ELF-1 (cell line): ENCODE data around the gene CFB.
A peak's percentile ranks its signal among the peaks of the same experiment; 100 is the strongest.
"Not testable (repeated sequence)": the region's sequence is repeated elsewhere in the genome, so short reads cannot be mapped to it uniquely, and the experiment has no call there.

ENCODE experiments used
- DNase-seq: peaks from one replicate; pipeline ENCODE4 v3.0.0-alpha.2; 2016; ENCODE audit warnings: low read depth, low spot score

The CFB gene

DNA sequence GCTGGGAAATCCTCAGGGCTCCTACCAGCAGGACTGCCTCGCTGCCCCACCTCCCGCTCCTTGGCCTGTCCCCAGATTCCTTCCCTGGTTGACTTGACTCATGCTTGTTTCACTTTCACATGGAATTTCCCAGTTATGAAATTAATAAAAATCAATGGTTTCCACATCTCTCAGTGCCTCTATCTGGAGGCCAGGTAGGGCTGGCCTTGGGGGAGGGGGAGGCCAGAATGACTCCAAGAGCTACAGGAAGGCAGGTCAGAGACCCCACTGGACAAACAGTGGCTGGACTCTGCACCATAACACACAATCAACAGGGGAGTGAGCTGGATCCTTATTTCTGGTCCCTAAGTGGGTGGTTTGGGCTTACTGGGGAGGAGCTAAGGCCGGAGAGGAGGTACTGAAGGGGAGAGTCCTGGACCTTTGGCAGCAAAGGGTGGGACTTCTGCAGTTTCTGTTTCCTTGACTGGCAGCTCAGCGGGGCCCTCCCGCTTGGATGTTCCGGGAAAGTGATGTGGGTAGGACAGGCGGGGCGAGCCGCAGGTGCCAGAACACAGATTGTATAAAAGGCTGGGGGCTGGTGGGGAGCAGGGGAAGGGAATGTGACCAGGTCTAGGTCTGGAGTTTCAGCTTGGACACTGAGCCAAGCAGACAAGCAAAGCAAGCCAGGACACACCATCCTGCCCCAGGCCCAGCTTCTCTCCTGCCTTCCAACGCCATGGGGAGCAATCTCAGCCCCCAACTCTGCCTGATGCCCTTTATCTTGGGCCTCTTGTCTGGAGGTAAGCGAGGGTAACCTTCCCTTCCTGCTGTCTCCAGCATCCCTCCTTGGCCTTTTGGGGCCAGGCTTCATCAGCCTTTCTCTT lies at the start of gene CFB:
Gene CFB (plus strand): TSS at position 589 of the 863 bp plus-strand sequence. CDS start 127 bp downstream, at position 716.
- peak; percentile 68 for DNase-seq

GRCh38 chr6:31896493-31896855 lies 49.4 kb upstream of the CFB start:
- DNase-seq, result no peak

GRCh38 chr6:31896856-31897611 lies 48.9 kb upstream of the CFB start:
- DNase-seq, result no peak

DNA sequence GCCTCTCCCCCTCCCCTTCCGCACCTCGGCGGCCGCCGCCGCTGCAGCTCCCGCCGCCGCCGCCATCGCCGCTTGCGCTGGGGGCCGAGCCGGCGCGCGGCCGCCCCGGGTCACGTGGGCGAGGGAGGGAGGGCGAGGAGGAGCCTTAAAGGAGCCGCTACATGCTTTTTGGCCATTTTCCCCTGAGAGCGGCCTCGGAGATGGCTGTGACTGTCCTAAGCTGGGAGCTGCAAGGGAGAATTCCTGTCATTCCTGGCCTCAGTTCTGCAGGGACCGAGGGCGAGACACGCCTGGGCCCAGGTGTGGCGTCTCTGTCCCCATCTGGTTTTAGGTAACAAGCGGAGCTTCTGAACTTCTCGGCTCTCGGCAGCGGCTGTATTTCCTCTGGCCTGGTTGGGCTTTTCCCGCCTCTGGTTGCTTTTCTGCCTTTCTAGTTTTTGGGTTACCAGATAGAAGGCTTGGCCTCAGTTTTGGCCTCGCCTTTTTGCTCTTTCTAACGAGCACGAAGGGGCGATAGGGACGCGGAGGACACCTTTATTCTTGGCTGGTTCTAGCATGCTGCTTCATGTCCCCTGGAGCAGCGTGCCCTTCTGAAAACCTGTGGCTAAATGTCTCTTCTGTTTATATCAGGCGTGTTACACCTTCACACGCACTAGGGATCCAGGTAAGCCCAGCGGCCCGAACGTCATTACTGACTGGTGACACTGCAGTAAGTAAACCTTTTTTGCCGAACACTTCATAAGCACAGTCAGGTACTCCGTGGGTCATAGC lies 48.1 kb upstream of the CFB start, which contains the start of gene EHMT2:
Gene EHMT2 (minus strand): TSS at position 87 of the 771 bp plus-strand sequence. CDS start 21 bp downstream, at position 66.
- peak; percentile 89 for DNase-seq

DNA sequence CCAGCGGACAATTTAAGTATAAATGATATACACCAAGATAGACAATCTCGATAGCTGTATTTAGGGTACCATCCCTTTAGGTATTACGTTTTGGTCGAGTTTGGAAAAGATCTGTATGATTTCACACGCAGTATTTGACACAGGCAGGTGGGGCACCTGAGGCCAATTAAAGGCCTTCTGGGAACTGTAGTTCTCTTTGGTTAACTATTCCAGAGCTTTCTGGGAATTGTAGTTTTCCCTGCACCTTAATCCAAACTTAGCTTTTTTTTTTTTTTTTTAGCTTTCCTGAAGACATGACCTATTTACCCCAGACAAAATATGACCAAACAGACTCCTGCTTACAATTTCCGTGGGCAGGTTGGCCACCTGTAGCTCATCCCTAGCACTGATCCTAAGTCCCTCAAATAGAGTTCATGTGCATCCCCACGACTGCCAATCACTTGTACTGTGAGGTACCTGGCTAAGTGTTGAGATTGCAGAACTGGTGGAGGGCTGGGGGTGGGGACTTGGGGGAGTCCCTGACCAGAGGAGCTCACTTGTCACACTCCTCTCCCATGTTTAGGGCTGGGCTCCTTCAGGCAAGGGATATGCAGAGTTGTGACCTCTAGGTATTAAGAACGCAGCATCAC lies 47.4 kb upstream of the CFB start:
- peak; percentile 44 for DNase-seq

GRCh38 chr6:31899215-31899614 lies 46.7 kb upstream of the CFB start:
- DNase-seq, result no peak

DNA sequence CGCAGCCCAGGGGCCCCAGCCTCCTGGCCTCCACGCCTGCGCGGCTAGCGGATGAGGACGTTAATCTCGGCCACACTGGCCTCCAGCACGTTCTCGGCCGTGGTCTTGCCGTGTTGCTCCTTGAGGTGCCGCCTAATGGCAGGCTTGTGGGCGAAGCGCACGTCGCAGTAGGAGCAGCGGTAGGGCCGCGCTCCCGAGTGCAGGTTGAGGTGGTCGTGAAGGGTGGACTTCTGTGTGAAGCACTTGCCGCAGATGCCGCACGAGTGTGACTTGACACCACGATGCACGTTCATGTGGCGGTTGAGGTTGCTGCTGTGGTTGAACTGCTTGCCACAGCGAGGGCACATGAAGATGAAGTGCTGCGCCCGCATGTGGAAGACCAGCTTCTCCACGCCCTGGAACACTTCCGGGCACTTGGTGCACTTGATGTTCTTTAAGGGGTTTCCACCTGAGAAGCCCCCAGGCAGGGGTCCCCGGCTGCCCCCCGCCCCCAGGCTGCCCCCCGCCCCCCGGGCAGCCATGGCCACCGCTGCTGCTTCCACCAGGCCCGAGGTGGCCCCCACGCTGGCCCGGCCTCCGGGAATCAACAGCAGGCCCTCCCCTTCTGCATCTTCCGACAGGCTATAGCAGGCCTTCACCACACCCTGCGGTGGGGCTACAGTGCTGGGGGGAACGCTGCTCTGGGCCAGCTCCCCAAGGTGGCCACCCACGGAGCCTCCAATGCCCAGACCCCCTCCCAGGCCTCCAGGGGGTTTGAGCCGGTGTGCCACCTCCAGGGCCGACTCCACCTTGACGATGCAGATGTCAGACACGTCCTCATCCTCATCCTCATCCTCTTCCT lies 45.8 kb upstream of the CFB start:
- no peak for DNase-seq

GRCh38 chr6:31900917-31901414 lies 44.9 kb upstream of the CFB start:
- DNase-seq, result peak; percentile 58

DNA sequence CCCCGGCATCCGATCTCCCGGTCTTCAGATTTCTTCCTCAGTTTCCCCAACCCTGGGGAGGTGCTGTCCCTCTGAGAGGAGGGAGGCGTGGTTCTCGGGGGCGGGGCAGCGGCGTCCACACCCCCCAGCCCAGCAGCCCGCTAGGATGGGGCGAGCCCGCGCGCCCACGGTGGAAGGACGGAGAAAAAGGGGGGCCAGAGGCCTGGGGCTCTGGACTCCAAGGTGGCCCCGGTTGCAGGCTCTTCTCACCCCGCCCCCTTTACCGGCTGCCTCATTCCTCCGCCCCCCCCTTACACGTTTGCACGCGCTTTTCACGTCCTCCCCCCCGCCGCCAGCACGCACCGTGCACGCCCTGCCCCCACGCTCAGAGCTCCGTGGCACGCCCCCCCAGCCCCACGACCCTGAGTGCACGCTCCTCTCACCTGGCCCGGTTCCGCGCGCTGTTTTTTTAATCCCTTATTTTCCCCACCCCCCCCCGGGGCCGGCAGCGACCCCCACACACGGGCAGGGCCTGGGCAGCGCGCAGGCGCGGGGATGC lies 44.4 kb upstream of the CFB start:
- no peak for DNase-seq

DNA sequence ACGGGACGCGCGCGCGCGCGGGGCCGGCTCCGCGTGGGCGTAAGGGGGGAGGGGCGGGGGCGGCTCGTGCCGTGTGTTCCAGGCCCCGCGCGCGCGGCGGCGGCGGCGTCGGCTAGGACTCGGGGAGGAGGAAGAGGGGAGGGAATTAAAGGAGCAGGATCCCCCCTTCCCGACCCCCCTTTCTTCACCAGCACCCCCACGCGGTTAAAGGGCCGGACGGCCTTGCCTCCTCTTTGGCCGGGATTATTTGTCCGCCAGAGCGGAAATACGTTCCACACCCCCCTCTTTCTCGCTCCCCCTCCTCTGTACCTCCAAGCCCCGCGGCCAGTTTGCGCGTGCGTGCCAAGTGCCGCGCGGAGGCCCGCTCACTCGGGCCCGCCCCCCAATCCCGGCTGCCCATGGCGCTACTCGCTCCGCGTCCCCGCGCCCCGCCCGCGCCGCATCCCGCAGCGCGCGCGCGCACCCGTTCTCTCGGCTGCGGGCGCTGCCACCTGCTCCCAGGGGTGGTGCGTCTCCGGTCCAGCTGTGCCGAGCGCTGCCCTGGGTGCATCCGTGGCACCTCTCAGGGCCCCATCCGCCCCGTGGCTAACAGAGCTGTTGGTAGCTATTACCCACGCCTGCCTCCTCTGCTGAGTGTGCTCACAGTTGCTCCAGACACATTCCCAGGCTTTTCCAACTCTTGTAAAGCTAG lies 43.8 kb upstream of the CFB start, which contains the start of gene ZBTB12:
Gene ZBTB12 (minus strand): TSS at position 134 of the 691 bp plus-strand sequence. CDS start 781 bp downstream, outside the sequence.
- peak; percentile 84 for DNase-seq

- no peak for DNase-seq
Observed at GRCh38 chr6:31903957-31904356, 41.9 kb upstream of the CFB start.

DNA sequence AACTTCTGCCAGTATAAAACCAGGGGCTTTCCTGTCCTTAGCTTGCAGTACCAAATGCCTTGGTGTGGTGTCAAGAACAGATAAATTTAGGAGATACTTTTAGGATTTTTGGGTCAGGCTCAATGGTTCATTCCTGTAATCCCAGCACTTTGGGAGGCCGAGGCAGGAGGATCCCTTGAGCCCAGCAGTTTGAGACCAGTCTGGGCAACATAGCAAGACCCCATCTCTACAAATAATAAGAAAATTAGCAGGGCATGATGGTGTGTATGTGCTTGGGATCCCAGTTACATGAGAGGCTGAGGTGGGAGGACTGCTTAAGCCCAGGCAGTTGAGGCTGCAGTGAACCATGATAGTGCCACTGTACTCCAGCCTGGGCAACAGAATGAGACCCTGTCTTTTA lies 40.9 kb upstream of the CFB start:
- DNase-seq, result no peak

GRCh38 chr6:31906122-31906521 lies 39.8 kb upstream of the CFB start:
- peak; percentile 73 for DNase-seq

DNA sequence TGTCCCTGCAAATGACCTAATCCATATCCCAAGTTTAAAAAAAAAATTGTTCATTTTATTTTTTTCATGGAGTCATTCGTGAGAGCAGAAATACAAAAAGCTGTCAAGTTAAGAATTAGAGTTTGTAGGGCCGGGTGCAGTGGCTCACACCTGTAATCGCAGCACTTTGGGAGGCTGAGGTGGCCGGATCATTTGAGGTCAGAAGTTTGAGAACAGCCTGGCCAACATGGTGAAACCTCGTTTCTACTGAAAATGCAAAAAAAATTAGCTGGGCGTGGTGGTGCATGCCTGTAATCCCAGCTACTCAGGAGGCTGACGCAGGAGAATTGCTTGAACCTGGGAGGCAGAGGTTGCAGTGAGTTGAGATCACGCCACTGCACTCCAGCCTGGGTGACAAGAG lies 39.2 kb upstream of the CFB start:
- not testable (repeated sequence) for DNase-seq

DNA sequence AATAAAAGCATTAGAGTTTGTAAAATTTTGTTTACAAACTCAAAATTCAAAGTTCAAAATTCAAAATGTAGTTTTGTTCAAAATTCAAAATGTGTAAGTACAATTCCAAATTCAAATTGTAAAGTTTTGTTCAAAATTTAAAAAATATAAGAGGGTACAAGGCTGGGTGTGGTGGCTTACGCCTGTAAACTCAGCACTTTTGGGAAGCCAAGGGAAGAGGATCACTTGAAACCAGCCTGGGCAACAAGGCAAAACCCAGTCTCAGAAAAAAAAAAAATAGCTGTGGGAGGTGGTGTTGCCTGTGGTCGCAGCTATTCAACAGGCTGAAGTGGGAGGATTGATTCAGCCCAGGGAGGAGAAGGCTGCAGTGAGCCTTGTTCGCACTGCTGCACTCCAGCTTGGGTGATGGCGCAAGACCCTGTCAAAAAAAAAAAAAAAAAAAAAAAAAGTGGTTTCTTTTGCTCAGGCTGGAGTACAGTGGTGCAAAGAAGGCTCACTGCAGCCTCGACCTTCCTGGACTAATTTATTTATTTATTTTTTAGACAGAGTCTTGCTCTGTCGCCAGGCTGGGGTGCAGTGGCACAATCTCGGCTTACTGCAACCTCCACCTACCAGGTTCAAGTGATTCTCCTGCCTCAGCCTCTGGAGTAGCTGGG lies 38.6 kb upstream of the CFB start:
- DNase-seq, result peak; percentile 38

DNA sequence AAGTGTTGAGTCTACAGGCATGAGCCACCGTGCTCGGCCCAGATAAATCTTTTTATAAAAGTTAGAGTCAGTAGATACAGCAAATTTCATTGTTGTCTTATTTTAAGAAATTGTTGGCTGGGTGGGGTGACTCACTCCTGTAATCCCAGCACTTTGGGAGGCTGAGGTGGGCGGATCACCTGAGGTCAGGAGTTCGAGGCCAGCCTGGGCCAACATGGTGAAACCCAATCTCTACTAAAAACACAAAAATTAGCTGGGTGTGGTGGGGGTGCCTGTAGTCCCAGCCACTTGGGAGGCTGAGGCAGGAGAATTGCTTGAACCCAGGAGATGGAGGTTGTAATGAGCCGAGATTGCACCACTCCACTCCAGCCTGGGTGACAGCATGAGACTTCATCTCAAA lies 37.6 kb upstream of the CFB start:
- DNase-seq, result not testable (repeated sequence)

DNA sequence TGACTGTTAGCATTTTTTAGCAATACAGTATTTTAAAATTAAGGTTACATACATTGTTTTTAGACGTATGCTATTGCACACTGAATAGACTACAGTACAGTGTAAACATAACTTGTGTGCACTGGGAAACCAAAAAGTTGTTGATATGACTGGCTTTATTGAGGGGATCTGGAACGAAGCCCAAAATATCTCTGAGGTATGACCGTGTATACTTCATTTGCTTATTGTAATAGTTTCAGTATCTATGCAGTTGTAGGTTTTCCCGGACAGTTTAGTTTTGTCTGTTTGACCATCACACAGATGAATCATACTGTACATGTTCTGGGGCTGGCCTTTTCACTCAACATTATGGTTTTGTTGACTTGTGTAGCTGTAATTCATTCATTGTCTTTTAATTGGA lies 37.1 kb upstream of the CFB start:
- DNase-seq, result no peak

DNA sequence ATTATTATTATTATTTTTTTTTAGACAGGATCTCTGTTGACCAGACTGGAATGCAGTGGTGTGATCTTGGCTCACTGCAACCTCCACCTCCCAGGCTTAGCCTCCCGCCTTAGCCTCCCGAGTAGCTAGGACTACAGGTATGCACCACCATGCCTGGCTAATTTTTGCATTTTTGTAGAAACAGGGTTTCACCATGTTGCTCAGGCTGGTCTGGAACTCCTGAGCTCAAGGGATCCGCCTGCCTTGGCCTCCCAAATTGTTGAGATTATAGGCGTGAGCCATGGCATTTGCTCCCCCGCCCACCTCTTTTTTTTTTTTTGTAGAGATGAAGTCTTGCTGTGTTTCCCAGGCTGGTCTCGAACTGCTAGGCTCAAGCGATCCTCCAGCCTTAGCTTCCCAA lies 36.6 kb upstream of the CFB start:
- not testable (repeated sequence) for DNase-seq
